Measurements from ENCODE around the gene ITGA11. TPM values are rescaled to one million over a fixed set of nuclear protein-coding genes. Genes with fewer than 3 reads are reported as not detected.

ITGA11 gene
- total and polyA plus RNA-seq, 9 donors, result 1.2 to 34.5 (median 4.4) TPM

- intact Hi-C loops (cut with DNase I), result loop anchor here in 1 of 4 donors (1.0 kb wide), 1 partner anchor 22 kb away; no protein-coding TSS in a partner anchor
- H3K4me1 ChIP-seq (ENCODE audit: insufficient read depth), result no peaks in the 10 kb centered on the region
- TF ChIP-seq CTCF (IDR thresholded peaks at IDR 0.05) (no peak), EP300 (IDR thresholded peaks at IDR 0.05) (no peak), POLR2A (IDR thresholded peaks at IDR 0.05) (no peak)
- no peak overlapping the region for H3K4me3 ChIP-seq
- no peak for DNase-seq
- no peaks in the 10 kb centered on the region for H3K36me3 ChIP-seq
- H3K9me3 ChIP-seq, result no peaks in the 10 kb centered on the region
- H3K27me3 ChIP-seq, result no peaks in the 10 kb centered on the region
- no peak overlapping the region for H3K27ac ChIP-seq
- WGBS, 3 donors, result 74 to 80% (median 75%) methylated on average over 7 of the region's 7 CpGs
Observed at GRCh38 chr15:68464448-68465090, 32.6 kb upstream of the ITGA11 start.

GRCh38 chr15:68463996-68464395, 32.0 kb upstream of the ITGA11 start:
- intact Hi-C loops (cut with DNase I), result no loop called here
- no peak overlapping the region for H3K27ac ChIP-seq
- H3K4me3 ChIP-seq, result no peak overlapping the region
- no peaks in the 10 kb centered on the region for H3K9me3 ChIP-seq
- TF ChIP-seq EP300 (IDR thresholded peaks at IDR 0.05) (no peak), POLR2A (IDR thresholded peaks at IDR 0.05) (no peak), CTCF (IDR thresholded peaks at IDR 0.05) (no peak)
- 78 to 82% (median 80%) methylated on average over 3 of the region's 3 CpGs for WGBS, 3 donors
- H3K27me3 ChIP-seq, result no peaks in the 10 kb centered on the region
- H3K4me1 ChIP-seq (ENCODE audit: insufficient read depth), result no peaks in the 10 kb centered on the region
- no peaks in the 10 kb centered on the region for H3K36me3 ChIP-seq
- DNase-seq, result no peak

- 84 to 89% (median 85%) methylated on average over 5 of the region's 5 CpGs for WGBS, 3 donors
Observed at GRCh38 chr15:68463444-68463843, 31.5 kb upstream of the ITGA11 start.

GRCh38 chr15:68460166-68460565, 28.2 kb upstream of the ITGA11 start:
- no peak overlapping the region for H3K4me3 ChIP-seq
- H3K36me3 ChIP-seq, result no peaks in the 10 kb centered on the region
- TF ChIP-seq CTCF (IDR thresholded peaks at IDR 0.05) (no peak), POLR2A (IDR thresholded peaks at IDR 0.05) (no peak), EP300 (IDR thresholded peaks at IDR 0.05) (no peak)
- intact Hi-C loops (cut with DNase I), result no loop called here
- H3K9me3 ChIP-seq, result no peaks in the 10 kb centered on the region
- H3K27me3 ChIP-seq, result no peaks in the 10 kb centered on the region
- no peaks in the 10 kb centered on the region for H3K4me1 ChIP-seq (ENCODE audit: insufficient read depth)
- no peak for DNase-seq
- 78 to 88% (median 85%) methylated on average over 2 of the region's 2 CpGs for whole genome bisulfite sequencing, 3 donors
- no peak overlapping the region for H3K27ac ChIP-seq

More at GRCh38 chr15:68463444-68463843, 31.5 kb upstream of the ITGA11 start:
- no peak for TF ChIP-seq EP300 (IDR thresholded peaks at IDR 0.05)
- no peak for TF ChIP-seq POLR2A (IDR thresholded peaks at IDR 0.05)
- TF ChIP-seq CTCF (IDR thresholded peaks at IDR 0.05), result no peak
- H3K36me3 ChIP-seq, result no peaks in the 10 kb centered on the region
- H3K27me3 ChIP-seq, result no peaks in the 10 kb centered on the region
- no peak for DNase-seq
- no peaks in the 10 kb centered on the region for H3K4me1 ChIP-seq (ENCODE audit: insufficient read depth)
- H3K4me3 ChIP-seq, result no peak overlapping the region
- intact Hi-C loops (cut with DNase I), result no loop called here
- H3K27ac ChIP-seq, result no peak overlapping the region
- no peaks in the 10 kb centered on the region for H3K9me3 ChIP-seq

All from ovary (tissue), 9 donors.